ENCODE data around the gene HASPIN.

Gene HASPIN

DNA sequence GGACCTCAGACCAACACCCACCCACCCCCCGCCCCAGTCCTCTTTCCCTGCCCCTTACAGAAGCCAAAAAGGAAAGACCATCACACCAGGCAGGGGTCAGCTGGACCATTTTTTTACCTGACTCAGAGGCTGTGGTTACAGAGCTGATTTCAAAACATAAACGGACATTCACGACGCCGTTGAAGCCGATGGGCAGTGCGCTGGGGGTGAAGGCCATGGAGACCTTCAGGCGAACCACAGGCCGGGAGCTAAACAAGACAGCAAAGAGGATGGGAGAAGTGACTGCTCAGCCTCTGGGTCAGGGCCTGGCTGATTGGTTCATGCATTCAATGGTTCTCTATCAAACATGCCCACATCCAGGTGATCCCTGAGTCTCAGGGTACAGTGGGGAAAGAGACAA lies 24.1 kb downstream of the HASPIN start:
- DNase-seq (ENCODE audit: low read depth in 2 of 2) = no peak
- H3K4me3 ChIP-seq (replicated peaks in 1 of 2; ENCODE audit: low read depth in 2 of 2, low read length in 2 of 2) = no peak overlapping the region
- TF ChIP-seq, protein P1, sequence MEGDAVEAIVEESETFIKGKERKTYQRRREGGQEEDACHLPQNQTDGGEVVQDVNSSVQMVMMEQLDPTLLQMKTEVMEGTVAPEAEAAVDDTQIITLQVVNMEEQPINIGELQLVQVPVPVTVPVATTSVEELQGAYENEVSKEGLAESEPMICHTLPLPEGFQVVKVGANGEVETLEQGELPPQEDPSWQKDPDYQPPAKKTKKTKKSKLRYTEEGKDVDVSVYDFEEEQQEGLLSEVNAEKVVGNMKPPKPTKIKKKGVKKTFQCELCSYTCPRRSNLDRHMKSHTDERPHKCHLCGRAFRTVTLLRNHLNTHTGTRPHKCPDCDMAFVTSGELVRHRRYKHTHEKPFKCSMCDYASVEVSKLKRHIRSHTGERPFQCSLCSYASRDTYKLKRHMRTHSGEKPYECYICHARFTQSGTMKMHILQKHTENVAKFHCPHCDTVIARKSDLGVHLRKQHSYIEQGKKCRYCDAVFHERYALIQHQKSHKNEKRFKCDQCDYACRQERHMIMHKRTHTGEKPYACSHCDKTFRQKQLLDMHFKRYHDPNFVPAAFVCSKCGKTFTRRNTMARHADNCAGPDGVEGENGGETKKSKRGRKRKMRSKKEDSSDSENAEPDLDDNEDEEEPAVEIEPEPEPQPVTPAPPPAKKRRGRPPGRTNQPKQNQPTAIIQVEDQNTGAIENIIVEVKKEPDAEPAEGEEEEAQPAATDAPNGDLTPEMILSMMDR (IDR thresholded peaks at IDR 0.05; ENCODE audit: low read depth, low read length) = no peak

DNA sequence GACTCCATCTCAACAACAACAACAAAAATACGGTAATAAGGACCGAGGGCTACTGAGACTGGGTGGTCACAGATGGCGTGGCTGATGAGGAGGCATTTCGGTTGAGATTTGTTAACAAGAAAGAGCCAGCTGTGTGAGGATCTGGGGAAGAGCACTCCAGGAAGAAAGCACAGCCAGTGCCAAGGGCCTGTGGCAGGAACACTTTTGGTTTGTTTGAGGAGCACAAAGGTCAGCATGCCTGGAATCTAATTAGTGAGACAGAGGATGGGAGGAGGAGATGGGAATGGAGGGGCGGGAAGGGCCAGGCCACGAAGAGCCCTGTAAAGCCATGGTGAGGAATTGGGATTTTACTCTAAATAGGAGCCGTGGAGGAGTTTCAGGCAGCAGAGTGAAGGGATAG lies 24.9 kb downstream of the HASPIN start:
- TF ChIP-seq, protein P1 (IDR thresholded peaks at IDR 0.05; ENCODE audit: low read depth, low read length) = no peak
- H3K4me3 ChIP-seq (replicated peaks in 1 of 2; ENCODE audit: low read depth in 2 of 2, low read length in 2 of 2) = no peak overlapping the region
- no peak for DNase-seq (ENCODE audit: low read depth in 2 of 2)

DNA sequence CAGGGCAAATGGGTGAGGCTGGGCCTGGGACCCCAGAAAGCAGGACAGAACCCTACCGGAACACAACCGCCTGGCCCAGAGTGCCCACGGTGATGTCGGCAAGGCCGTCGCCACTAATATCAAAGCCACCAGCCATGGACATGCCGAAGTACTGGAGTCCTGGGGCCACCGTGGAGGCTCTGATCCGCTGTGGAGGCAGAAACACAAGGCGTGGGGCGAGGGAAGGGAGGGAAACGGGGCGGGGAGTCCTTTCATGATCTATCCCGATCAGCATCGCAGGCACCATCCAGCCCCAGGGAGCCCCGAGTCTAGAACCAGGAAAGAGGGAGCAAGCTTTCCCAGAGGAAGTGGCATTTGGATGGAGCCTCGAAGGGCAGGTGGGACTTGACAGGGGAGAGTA lies 26.6 kb downstream of the HASPIN start:
- no peak for DNase-seq (ENCODE audit: low read depth in 2 of 2)
- no peak overlapping the region for H3K4me3 ChIP-seq (replicated peaks in 1 of 2; ENCODE audit: low read depth in 2 of 2, low read length in 2 of 2)
- TF ChIP-seq, protein P1 (IDR thresholded peaks at IDR 0.05; ENCODE audit: low read depth, low read length) = no peak

DNA sequence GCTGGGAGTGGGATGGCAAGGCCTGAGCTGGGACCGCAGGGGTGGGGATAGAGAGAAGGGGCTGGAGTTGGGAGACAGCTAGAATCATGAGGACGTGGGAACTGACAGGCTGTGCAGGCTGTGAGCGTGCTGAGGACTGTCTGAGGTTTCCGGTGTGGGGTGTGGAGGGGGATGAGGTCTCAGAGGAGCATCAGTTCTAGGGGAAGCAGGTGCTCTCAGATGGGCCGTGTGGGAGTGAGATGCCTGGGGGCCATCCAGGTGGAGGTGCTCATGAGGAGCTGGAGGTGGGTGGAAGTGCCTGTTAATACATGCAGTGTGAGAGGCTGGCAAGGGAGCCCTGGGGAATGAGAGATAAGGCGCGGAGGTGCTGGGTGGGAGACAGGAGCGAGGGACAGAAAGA lies 27.2 kb downstream of the HASPIN start:
- no peak for DNase-seq (ENCODE audit: low read depth in 2 of 2)
- TF ChIP-seq, protein P1 (IDR thresholded peaks at IDR 0.05; ENCODE audit: low read depth, low read length) = no peak
- no peak overlapping the region for H3K4me3 ChIP-seq (replicated peaks in 1 of 2; ENCODE audit: low read depth in 2 of 2, low read length in 2 of 2)

DNA sequence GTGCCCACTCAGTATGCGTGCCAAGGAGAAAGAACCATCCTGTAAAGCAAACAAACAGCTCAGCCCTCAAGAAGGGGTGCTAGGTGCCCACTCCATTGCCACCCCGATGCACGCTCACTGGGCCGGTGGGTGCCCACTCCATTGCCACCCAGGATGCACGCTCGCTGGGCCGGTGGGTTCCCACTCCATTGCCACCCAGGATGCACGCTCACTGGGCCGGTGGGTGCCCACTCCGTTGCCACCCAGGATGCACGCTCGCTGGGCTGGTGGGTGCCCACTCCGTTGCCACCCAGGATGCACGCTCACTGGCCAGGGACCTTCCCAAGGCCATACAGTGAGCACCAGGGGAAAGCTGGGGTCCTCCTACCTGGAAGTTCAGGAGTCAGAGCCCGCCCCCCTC lies 28.1 kb downstream of the HASPIN start:
- TF ChIP-seq, protein P1 (IDR thresholded peaks at IDR 0.05; ENCODE audit: low read depth, low read length) = no peak
- no peak for DNase-seq (ENCODE audit: low read depth in 2 of 2)
- H3K4me3 ChIP-seq (replicated peaks in 1 of 2; ENCODE audit: low read depth in 2 of 2, low read length in 2 of 2) = no peak overlapping the region

DNA sequence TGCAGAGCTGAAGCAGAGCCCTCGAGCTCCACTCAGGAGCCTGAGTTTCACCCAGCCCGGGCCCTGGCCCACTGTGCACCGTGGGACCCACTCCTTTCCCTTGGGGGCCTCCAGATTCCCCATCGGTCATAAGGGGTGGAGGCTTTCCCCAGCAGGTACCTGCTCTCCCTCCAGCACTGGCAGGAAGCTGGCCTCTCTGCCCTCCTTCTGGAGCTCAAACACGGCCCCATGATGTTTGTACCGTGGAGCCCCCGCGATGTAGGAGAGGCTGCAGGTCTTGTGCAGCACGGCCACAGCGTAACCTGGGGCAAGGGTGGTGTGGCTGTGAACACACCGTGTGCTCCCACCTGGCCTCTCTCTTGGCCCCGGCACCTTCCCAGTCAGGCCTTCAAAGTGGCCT lies 29.9 kb downstream of the HASPIN start:
- DNase-seq (ENCODE audit: low read depth in 2 of 2) = no peak
- TF ChIP-seq, protein P1 (IDR thresholded peaks at IDR 0.05; ENCODE audit: low read depth, low read length) = no peak
- no peak overlapping the region for H3K4me3 ChIP-seq (replicated peaks in 1 of 2; ENCODE audit: low read depth in 2 of 2, low read length in 2 of 2)

DNA sequence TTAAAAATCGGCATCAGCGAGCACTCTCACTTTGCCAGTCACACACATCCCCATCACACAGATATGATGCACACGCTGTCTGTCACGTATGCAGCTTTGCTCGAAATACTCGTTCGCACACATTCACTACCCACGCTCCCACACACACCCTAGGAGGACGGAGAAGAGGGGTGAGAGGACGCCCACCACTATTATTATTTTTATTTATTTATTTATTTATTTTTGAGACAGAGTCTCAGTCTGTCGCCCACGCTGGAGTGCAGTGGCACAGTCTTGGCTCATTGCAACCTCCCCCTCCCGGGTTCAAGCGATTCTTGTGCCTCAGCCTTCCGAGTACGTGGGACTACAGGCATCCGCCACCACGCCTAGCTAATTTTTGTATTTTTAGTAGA lies 30.4 kb downstream of the HASPIN start:
- TF ChIP-seq, protein P1 (IDR thresholded peaks at IDR 0.05; ENCODE audit: low read depth, low read length) = no peak
- no peak for DNase-seq (ENCODE audit: low read depth in 2 of 2)
- H3K4me3 ChIP-seq (replicated peaks in 1 of 2; ENCODE audit: low read depth in 2 of 2, low read length in 2 of 2) = no peak overlapping the region

All from cardiac fibroblast (primary cell).